GM19452 (cell line): ENCODE results near the gene AUH.

Experiments
- ATAC-seq: cut with Tn5 transposase; IDR thresholded peaks from one replicate; pipeline ENCODE4 v1.9.1; 2021; ENCODE audit not compliant: unreplicated experiment

The AUH gene

GRCh38 chr9:91176426-91176825 lies 185.3 kb downstream of the AUH start:
- ATAC-seq, result no peak

DNA sequence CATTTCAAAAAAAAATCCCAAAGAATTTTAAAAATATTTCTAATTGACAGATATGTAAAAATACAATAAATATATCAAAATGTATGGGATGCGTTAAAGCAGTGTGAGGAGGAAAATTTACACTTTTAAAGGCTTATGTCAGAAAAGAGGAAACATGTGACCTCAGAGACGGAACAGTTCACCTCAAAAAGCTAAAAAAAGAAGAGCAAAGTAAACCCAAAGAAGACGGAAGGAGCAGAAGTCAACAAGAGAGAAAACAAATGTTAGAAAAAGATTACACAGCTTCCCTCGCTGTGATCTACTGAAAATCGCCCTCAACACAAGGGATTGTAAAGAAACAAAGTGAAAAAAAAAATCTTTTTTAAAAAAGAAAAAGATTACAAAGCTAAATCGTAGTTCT lies 186.9 kb downstream of the AUH start:
- no peak for ATAC-seq

DNA sequence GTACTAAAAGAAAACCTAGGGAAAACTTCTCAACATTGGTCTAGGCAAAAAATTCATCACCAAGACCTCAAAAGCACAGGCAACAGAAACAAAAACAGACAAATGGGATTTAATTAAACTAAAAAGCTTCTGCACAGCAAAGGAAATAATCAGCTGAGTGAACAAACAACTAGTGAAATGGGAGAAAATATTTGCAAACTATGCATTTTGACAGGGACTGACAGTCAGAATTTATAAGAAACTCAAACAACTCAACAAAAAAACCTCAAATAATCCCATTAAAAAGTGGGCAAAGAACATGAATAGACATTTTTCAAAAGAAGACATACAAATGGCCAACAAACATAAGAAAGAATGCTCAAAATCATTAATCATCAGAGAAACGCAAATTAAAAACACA lies 189.4 kb downstream of the AUH start:
- no peak for ATAC-seq

GRCh38 chr9:91170951-91171350 lies 190.8 kb downstream of the AUH start:
- ATAC-seq, result no peak

DNA sequence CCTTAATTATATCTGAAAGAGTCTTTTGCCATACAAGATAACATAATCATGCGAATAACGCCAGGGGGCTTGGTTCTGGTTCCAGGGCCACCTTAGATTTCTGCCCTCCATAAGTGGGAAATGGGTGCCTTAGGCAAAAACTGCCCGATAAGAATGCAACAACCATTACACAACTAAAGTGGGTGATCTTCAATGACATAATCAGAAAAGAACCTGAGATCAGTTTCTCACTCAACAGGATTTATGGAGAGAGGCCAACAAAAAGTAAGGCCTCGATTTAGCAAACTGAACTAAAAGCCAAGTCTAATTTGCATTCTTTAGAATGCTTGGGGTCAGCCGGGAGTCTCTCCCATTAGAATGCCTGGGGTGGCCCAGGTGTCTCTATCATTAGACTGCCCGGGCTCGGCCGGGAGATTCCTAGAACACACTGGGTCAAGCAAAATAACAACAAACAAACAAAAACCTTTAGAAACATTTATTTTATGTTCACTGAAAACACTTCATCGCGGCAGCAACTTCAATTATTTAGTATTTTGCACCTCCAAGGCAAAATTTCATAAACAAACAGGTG lies 194.8 kb downstream of the AUH start:
- ATAC-seq, result no peak

- ATAC-seq, result no peak
Measured at GRCh38 chr9:91164724-91165520, 196.8 kb downstream of the AUH start.
